HG03025 (cell line): Measurements from ENCODE around the gene OR5K1.

ENCODE experiments used
- ATAC-seq: cut with Tn5 transposase; IDR thresholded peaks from one replicate; pipeline ENCODE4 v1.9.1; 2021; ENCODE audit warnings: mild to moderate bottlenecking, moderate library complexity; ENCODE audit not compliant: unreplicated experiment, low FRiP score

The OR5K1 gene

GRCh38 chr3:98462901-98463300, at the start of gene OR5K1:
Gene OR5K1, plus strand, starts transcription at chr3:98463201. Its CDS starts 6,376 bp downstream, at chr3:98469577.
- no peak for ATAC-seq

- no peak for ATAC-seq
These were observed 30.4 kb upstream of the OR5K1 start for GRCh38 chr3:98432575-98432974.

GRCh38 chr3:98433764-98434163, 29.2 kb upstream of the OR5K1 start:
- no peak for ATAC-seq

- ATAC-seq, result no peak
These were observed 28.6 kb upstream of the OR5K1 start for GRCh38 chr3:98434412-98434811.

- ATAC-seq, result no peak
These were observed 22.7 kb upstream of the OR5K1 start for GRCh38 chr3:98440283-98440682.

- ATAC-seq, result peak; percentile 87
These were observed 17.0 kb upstream of the OR5K1 start for GRCh38 chr3:98445949-98446406.

GRCh38 chr3:98449606-98450193, 13.3 kb upstream of the OR5K1 start:
- no peak for ATAC-seq

- no peak for ATAC-seq
These were observed 12.6 kb upstream of the OR5K1 start for GRCh38 chr3:98450372-98450771.

- no peak for ATAC-seq
These were observed 9.2 kb upstream of the OR5K1 start for GRCh38 chr3:98453827-98454226.

GRCh38 chr3:98454929-98455328, 8.1 kb upstream of the OR5K1 start:
- ATAC-seq, result no peak

GRCh38 chr3:98457543-98457942, 5.5 kb upstream of the OR5K1 start:
- no peak for ATAC-seq

GRCh38 chr3:98460220-98460619, 2.8 kb upstream of the OR5K1 start:
- ATAC-seq, result no peak

- ATAC-seq, result no peak
These were observed 19.9 kb downstream of the OR5K1 start for GRCh38 chr3:98482717-98483482.

GRCh38 chr3:98483626-98484025, 20.6 kb downstream of the OR5K1 start:
- no peak for ATAC-seq

- no peak for ATAC-seq
These were observed 34.4 kb downstream of the OR5K1 start, which contains the start of gene OR5K2 for GRCh38 chr3:98497381-98497780. Gene OR5K2, plus strand, starts transcription at chr3:98497681. Its CDS starts 0 bp downstream, at chr3:98497681.

- no peak for ATAC-seq
These were observed 37.0 kb downstream of the OR5K1 start for GRCh38 chr3:98500019-98500418.

- ATAC-seq, result no peak
These were observed 38.3 kb downstream of the OR5K1 start for GRCh38 chr3:98501270-98501669.

- no peak for ATAC-seq
These were observed 39.0 kb downstream of the OR5K1 start for GRCh38 chr3:98501863-98502576.

- no peak for ATAC-seq
These were observed 41.5 kb downstream of the OR5K1 start for GRCh38 chr3:98504539-98504938.

GRCh38 chr3:98508582-98508981, 45.6 kb downstream of the OR5K1 start:
- no peak for ATAC-seq

GRCh38 chr3:98512576-98512975, 49.6 kb downstream of the OR5K1 start:
- ATAC-seq, result no peak
